Germinal center (tissue), 1 donor: Measurements from ENCODE around the gene IGF2.
"Not testable (repeated sequence)": the region's sequence is repeated elsewhere in the genome, so short reads cannot be mapped to it uniquely, and the experiment has no call there.

Experiments
- DNase-seq: peaks from one replicate; pipeline ENCODE4 v3.0.0; 2012; ENCODE audit warnings: mixed read lengths, low spot score

The IGF2 gene

DNA sequence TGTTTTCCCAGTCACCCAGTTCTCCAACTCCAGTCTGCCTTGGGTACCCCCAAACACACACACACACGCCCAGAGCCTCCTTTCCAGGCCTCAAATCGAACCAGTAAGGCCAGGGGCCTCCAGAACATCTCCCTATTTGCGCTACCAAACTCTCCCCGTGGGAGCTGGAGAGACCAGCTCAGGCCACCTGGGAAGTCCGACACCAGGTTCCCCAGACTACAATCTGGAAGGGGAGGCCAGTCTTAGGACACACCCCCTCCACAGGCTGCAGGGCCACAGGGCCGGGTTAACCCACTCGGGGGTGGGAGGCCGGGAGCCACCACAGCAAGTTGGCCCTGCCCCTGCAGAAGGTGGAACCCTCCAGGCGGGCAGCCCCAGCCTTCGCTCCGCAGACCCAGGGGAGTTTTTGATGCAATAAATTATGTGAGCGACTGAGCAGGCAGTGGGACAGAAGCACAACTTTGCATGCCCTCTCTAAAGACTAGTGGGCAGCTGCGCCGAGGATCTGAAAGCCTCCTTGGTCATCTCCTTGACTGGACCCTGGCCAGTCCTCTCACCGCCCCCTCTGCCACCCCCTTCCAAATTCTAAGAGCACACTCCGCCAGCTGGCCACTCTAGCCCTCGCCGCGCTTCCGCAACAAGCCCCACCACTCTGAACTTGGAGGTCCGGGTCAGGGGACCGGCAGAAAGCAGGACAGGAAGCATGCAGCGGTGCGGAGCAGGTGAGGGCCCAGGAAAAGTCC, 2.8 kb downstream of the IGF2 start:
- DNase-seq: no peak

DNA sequence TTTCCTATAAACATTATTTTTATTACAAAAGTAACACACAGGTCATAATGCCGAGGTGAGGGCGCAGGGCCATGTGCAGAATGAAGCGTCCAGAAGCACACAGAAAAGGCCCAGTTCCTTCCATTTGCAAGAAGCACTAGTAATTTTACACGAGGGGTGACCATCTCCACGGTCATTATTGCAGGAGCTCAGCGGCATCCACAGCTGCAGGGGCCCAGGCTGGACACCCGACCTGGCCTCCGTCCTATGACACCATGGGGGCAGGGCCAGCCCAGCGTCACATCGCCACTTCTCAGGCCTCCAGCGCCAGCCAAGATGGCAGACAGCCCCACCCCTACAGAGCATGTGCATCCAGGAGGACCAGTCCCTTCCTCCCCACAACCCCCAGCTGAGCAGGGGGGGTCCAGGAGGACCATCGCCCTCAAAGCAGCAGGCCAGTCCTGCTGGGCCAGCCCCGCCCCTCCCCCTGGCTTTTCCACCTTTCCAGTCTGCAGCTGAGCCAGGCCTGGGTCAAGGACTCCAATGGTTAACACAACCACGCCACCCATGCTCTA, 3.5 kb downstream of the IGF2 start:
- no peak for DNase-seq

DNA sequence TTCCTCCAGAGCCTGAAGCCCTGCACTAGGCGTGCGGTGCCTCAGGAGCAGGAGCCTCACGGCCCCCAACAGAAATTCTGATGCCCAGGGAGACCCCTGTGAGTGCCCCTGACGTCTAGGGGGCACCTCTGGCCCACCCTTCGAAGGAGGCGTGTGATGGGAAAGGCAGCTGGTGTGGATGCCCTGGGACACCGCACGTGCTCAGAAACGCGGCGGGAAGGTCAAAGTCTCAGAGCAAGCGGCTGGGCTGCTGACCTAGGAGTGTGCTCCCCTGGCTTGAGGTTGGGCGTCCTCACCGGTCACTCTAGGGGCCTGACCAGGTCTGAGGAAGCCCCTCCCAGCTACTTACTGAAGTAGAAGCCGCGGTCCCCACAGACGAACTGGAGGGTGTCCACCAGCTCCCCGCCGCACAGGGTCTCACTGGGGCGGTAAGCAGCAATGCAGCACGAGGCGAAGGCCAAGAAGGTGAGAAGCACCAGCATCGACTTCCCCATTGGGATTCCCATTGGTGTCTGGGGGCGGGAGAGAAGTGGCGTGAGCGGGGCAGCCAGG, 4.1 kb downstream of the IGF2 start:
- no peak for DNase-seq

- no peak for DNase-seq
Observed at GRCh38 chr11:2134022-2135010, 4.9 kb downstream of the IGF2 start.

DNA sequence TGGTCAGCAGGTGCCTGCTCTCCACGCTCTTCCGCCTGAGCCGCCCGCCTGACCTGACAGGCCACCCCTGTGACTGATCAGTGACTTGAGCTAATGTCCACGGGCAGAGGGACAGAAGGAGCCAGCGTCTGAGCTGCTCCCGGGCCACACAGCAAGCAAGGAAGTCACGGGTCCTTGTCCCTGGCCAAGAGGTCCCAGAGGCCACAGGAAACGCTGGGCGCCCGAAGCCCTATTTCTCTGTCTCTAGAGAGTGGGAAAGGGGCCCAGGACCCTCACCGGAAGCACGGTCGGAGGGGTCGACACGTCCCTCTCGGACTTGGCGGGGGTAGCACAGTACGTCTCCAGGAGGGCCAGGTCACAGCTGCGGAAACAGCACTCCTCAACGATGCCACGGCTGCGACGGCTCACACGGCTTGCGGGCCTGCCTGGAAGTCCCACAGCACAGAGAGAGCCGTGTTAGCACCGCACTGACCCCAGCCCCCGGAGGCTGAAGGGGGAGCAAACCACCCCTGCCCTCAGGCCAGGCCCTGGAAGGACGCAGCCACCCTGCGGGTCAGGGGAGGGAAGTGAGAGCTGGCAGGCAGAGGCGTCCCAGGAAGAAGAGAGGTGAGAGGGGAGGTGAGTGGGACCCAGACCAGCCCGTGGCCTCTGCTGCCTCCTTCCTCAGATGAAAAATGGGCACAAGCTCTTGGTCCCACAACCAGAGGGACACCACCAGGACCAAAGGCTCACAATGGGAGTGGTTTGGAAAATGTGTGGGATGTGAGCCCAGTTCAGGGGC, 5.8 kb downstream of the IGF2 start:
- no peak for DNase-seq

GRCh38 chr11:2132874-2133240, 6.3 kb downstream of the IGF2 start:
- no peak for DNase-seq

DNA sequence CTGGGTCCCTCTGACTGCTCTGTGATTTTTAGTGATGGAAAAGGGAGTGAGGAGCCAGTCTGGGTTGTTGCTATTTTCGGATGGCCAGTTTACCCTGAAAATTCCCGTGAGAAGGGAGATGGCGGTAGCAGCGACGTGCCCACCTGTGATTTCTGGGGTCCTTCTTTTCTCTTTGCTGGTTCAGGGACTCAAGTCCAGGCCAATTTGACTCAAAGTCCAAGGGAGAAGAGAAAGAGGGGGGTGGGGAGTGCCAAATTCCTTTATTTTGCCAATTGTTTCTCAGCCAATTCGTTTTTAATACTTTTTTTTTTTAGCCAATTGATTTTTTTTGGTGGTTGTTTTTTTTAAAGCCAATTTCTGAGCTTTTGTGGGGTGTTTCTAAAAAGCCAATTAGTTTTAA, 6.9 kb downstream of the IGF2 start:
- no peak for DNase-seq

GRCh38 chr11:2131371-2132236, 7.6 kb downstream of the IGF2 start:
- DNase-seq: no peak

GRCh38 chr11:2130881-2131352, 8.3 kb downstream of the IGF2 start:
- DNase-seq: no peak

DNA sequence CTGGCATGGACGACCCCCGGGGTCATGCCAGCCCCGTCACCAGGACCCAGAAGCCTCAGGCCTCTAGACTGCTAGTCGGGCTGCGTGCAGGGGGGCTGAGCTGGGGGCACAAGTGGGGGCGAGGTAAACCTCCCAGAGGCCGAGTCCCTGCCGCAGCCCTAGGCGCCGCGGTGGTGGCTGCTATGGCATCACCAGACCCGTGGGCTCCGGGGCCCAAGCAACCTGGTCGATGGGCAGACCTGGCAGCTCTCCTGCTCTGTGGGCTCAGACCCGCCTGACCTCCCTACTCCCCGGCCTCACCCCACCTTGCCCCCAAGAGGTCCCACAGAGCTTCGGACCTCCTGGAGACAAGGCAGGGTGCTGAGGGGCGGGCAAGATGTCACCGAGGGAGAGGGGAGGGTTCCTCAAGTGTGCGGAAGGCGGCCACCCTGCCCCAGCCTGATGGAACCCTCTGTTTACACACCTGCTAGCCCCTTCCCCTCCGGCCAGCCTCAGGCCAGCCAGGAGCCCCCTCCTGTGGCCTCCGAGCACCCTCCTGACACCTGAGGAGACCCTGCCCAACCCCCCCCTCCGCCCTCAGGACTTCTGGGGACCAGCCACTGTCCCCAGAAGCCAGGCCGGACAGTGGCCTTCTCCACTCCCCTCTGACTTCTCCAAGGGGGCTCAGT, 9.4 kb downstream of the IGF2 start:
- DNase-seq: no peak

- DNase-seq: no peak
Observed at GRCh38 chr11:2129308-2129698, 9.9 kb downstream of the IGF2 start.

- no peak for DNase-seq
Observed at GRCh38 chr11:2128511-2129307, 10.5 kb downstream of the IGF2 start.

DNA sequence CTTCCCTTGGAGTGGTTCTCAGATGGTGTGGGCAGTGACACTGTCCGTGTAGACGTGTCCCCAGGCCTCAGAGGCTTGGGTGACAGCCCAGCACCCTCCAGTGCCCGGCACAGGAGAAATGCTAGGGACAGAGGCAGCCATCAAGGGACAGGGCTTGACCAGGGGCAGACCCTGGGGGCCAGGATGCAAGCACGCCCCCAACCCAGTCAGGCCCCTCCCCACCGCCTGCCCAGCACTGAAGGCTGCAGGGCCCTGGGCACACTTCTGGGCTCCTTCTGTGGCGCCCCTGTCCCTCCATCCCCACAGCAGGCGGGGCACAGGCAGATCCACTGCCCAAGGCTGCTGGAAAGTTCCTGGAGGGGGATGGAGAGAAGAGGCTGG, 11.1 kb downstream of the IGF2 start:
- DNase-seq: no peak

DNA sequence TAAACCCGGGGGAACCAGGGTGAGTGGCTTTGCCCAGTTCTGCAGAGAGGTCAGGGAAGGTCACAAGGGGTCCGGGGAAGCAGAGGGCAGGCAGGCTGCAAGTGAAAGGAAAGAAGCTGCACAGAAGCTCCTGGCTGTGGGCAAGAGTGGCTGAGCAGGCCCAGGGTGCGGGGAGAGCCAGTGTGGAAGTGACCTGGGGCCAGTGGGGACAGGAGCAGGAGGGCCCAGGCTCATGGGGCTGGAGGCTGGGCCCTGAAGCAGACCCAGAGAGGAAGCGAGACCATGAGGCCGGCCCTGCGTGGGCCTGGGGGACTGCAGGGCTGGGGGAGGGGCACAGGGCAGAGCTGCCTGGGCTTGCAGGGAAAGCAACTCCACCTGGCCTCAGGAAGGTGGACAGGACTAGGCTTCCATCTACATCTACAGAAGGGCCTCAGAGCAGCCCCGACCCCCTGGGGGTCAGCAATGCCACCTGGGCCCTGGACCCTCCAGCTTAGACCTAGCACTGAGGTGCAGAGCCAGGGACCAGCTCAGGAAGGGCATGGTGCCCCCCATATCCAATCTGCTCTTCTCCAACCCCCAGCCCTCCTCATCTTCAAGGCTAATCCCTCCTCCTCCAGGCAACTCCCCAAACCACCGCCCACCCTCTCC, 11.6 kb downstream of the IGF2 start:
- no peak for DNase-seq

DNA sequence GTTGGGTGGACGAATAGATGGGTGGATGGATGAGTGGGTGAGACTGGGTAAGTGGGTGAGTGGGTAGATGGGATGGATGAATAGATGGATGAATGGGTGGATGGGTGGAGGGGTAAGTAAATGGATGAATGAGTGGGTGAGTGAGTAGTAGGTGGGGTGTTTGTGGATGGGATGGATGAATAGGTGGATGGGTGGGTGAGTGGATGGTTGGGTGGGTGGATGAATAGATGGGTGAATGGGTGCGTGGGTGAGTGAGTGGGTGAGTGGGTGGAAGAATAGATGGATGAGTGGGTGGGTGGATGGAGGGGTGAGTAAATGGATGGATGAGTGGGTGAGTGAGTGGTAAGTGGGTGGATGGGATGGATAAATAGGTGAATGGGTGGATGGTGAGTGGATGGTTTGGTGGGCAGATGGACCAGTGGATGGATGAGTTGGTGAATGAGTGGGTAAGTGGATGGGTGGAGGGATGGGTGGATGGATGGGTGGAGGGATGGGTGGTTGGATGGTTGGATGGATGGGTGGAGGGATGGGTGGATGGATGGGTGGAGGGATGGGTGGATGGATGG, 12.6 kb downstream of the IGF2 start:
- DNase-seq: no peak

- not testable (repeated sequence) for DNase-seq
Observed at GRCh38 chr11:2124736-2125484, 14.3 kb downstream of the IGF2 start.

DNA sequence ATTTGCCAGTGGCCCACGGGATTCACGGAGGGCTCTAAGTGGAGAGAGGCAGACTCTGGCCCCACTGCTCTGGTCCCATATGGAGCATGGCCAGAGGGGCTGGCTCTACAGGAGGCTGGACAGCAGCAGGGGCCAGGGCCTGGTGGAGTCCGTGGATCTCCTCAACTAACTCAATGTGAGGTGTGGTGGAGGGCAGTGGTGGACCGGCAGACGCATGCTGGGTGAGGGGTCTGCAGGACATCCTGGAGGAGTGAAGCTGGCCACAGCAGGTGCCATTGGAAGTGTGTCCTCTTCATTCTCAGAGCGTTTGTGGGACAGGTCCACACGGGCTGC, 15.6 kb downstream of the IGF2 start:
- no peak for DNase-seq
